GM23338 (cell line): ENCODE measurements around the gene WDR47. TPM values are rescaled to one million over a fixed set of nuclear protein-coding genes. Genes with fewer than 3 reads are reported as not detected.
A peak's percentile ranks its signal among the peaks of the same experiment; 100 is the strongest.

ENCODE experiments used
- ATAC-seq: fragments of 200-7000 bp; cut with Tn5 transposase; 3 replicates; pipeline ENCODE4 v1.9.1; 2020
- DNase-seq: peaks from one replicate; pipeline ENCODE4 v3.0.0-alpha.2; 2015; ENCODE audit warnings: low spot score
- H2AFZ ChIP-seq: fragments of 200-600 bp; sonication (generic); 2 replicates; pipeline ENCODE4 v1.8.0; 2016; ENCODE audit warnings: antibody characterized with exemption, mild to moderate bottlenecking, moderate library complexity
- H3F3A ChIP-seq: fragments of 200-600 bp; sonication (generic); replicated peaks from 2 replicates; pipeline ENCODE4 v1.8.0; 2017; ENCODE audit warnings: antibody characterized with exemption, mixed run types, low read depth
- H3K27ac ChIP-seq: fragments of 200-600 bp; sonication (generic); 2 replicates; pipeline ENCODE4 v1.6.1; 2016; ENCODE audit warnings: low read depth
- H3K27me3 ChIP-seq: fragments of 200-600 bp; sonication (generic); 2 replicates; pipeline ENCODE4 v1.8.0; 2016; ENCODE audit warnings: mild to moderate bottlenecking, mixed run types, moderate library complexity; ENCODE audit not compliant: insufficient read depth
- H3K36me3 ChIP-seq: fragments of 200-600 bp; sonication (generic); 2 replicates; pipeline ENCODE4 v1.8.0; 2016; ENCODE audit warnings: mild to moderate bottlenecking; ENCODE audit not compliant: insufficient read depth
- H3K4me1 ChIP-seq: fragments of 200-600 bp; sonication (generic); 2 replicates; pipeline ENCODE4 v1.8.0; 2016; ENCODE audit warnings: mild to moderate bottlenecking, moderate library complexity; ENCODE audit not compliant: insufficient read depth
- H3K4me2 ChIP-seq: fragments of 200-600 bp; sonication (generic); 2 replicates; pipeline ENCODE4 v1.7.1; 2017; ENCODE audit warnings: mixed run types
- H3K4me3 ChIP-seq: fragments of 200-600 bp; sonication (generic); 2 replicates; pipeline ENCODE4 v1.6.1; 2016; ENCODE audit warnings: mixed run types
- H3K79me2 ChIP-seq: fragments of 200-600 bp; sonication (generic); replicated peaks from 2 replicates; pipeline ENCODE4 v1.8.0; 2017; ENCODE audit warnings: mild to moderate bottlenecking; ENCODE audit not compliant: insufficient read depth
- H3K9me2 ChIP-seq: fragments of 200-600 bp; sonication (generic); 2 replicates; pipeline ENCODE4 v1.8.0; 2017; ENCODE audit not compliant: insufficient read depth
- H4K20me1 ChIP-seq: fragments of 200-600 bp; sonication (generic); replicated peaks from 2 replicates; pipeline ENCODE4 v1.8.0; 2017; ENCODE audit warnings: mild to moderate bottlenecking; ENCODE audit not compliant: insufficient read depth
- H3K27ac Mint-ChIP-seq: 2 replicates; pipeline ENCODE4 v1.8.0; 2020; ENCODE audit warnings: inconsistent platforms, mild to moderate bottlenecking, moderate library complexity, mixed read lengths
- H3K27me3 Mint-ChIP-seq: 3 replicates; pipeline ENCODE4 v1.8.0; 2022; ENCODE audit warnings: low read depth, mild to moderate bottlenecking, moderate library complexity, mixed read lengths, inconsistent platforms; ENCODE audit not compliant: insufficient read depth, poor library complexity
- H3K36me3 Mint-ChIP-seq: 3 replicates; pipeline ENCODE4 v1.8.0; 2021; ENCODE audit warnings: low read depth, mild to moderate bottlenecking, inconsistent platforms, moderate library complexity, mixed read lengths
- H3K4me1 Mint-ChIP-seq: 3 replicates; pipeline ENCODE4 v1.8.0; 2020; ENCODE audit warnings: mild to moderate bottlenecking, inconsistent platforms, mixed read lengths
- H3K4me3 Mint-ChIP-seq: 3 replicates; pipeline ENCODE4 v1.8.0; 2021; ENCODE audit warnings: moderate library complexity, mild to moderate bottlenecking, inconsistent platforms, mixed read lengths
- H3K9me3 Mint-ChIP-seq: 3 replicates; pipeline ENCODE4 v1.8.0; 2020; ENCODE audit warnings: moderate library complexity, mild to moderate bottlenecking, inconsistent platforms, mixed read lengths
- CREB1 ChIP-seq: fragments of 250-450 bp; sonication (Bioruptor Pico); IDR thresholded peaks from 2 replicates; pipeline ENCODE4 v1.5.0; 2020; ENCODE audit warnings: low read depth, mild to moderate bottlenecking, moderate library complexity
- ETS1 ChIP-seq: IDR thresholded peaks from 2 replicates; pipeline ENCODE4 v1.6.1; 2016; ENCODE audit warnings: antibody characterized with exemption
- EZH2 ChIP-seq: fragments of 200-600 bp; sonication (generic); IDR thresholded peaks from one replicate; pipeline ENCODE4 v1.8.0; 2017; ENCODE audit warnings: antibody characterized with exemption, mild to moderate bottlenecking, low read depth; ENCODE audit not compliant: unreplicated experiment
- JUNB ChIP-seq: IDR thresholded peaks from one replicate; pipeline ENCODE4 v1.6.1; 2016; ENCODE audit warnings: antibody characterized with exemption; ENCODE audit not compliant: unreplicated experiment
- NANOG ChIP-seq: IDR thresholded peaks from 2 replicates; pipeline ENCODE4 v1.6.1; 2016; ENCODE audit warnings: antibody characterized with exemption, borderline replicate concordance
- POLR2AphosphoS5 ChIP-seq: IDR thresholded peaks from 2 replicates; pipeline ENCODE4 v1.6.1; 2016; ENCODE audit warnings: antibody characterized with exemption, low read depth
- STAT1 ChIP-seq: IDR thresholded peaks from one replicate; pipeline ENCODE4 v1.6.1; 2016; ENCODE audit warnings: antibody characterized with exemption; ENCODE audit not compliant: unreplicated experiment
- ZNF114 ChIP-seq: fragments of 250-450 bp; sonication (Bioruptor Pico); IDR thresholded peaks from 2 replicates; pipeline ENCODE4 v1.5.0; 2020; ENCODE audit warnings: mild to moderate bottlenecking, moderate library complexity
- ZNF331 ChIP-seq: fragments of 250-450 bp; sonication (Bioruptor Pico); IDR thresholded peaks from 2 replicates; pipeline ENCODE4 v1.5.0; 2020; ENCODE audit warnings: low read depth, mild to moderate bottlenecking, moderate library complexity
- ZNF462 ChIP-seq: fragments of 250-450 bp; sonication (Bioruptor Pico); IDR thresholded peaks from 2 replicates; pipeline ENCODE4 v1.5.0; 2020; ENCODE audit warnings: mild to moderate bottlenecking, moderate library complexity
- polyA plus RNA-seq: library from polyadenylated mRNA; unstranded; fragments of >200 nt; fragmentation: Nextera tagmentation; extraction: Ambion mirVana; gene quantifications from 2 replicates; pipeline ENCODE4 v1.2.1, GENCODE V29; 2016
- total RNA-seq: library from RNA; depleted of rRNA; stranded (reverse); fragments of >200 nt; shearing (Covaris generic); gene quantifications from 2 replicates; pipeline ENCODE4 v1.2.3, GENCODE V29; 2014
- TF ChIP-seq, protein P1 (sequence below): IDR thresholded peaks from one replicate; pipeline ENCODE4 v1.6.1; 2018; ENCODE audit warnings: antibody characterized with exemption; ENCODE audit not compliant: unreplicated experiment

The WDR47 gene
- total and polyA plus RNA-seq, 2 experiments from 2014 or later: 3.9 to 5.2 TPM

DNA sequence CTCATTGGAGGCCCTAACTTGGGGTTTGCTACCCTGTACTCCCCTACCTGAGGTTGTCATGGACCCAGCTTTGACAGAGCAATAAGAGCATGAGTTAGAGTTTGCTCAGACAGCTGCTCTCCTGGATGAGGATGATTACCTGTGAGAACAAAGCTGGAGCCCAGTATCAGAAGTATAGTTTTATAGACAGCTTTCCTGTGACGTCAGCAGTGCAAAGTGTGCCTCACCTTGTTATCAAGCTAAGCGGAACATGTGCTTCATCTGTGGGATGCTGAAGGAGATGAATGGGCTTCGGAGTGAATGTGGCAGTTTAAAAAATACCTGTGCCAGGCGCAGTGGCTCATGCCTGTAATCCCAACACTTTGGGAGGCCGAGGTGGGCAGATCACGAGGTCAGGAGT, 5.4 kb upstream of the WDR47 start (continued):
- TF ChIP-seq EZH2 (no peak), CREB1 (no peak), POLR2AphosphoS5 (no peak), ETS1 (no peak)

DNA sequence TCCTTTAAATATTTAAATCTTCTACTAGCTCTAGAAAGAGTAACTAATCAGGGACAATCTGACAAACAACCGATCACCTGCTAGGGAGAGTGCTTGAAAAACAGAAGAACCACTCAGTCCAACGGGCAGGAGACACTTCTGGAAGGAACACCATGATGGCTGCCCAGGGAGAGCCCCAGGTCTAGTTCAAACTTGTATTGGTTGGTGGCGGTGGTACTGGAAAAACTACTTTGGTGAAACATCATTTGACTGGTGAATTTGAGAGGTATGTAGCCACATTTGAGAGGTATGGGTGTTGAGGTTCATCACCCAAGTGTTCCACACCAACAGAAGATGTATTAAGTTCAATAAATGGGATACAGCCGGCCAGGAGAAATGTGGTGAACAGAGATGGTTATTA, 4.8 kb upstream of the WDR47 start:
- Histone ChIP-seq H4K20me1 (no peaks in the 10 kb centered on the region), H3K79me2 (no peaks in the 10 kb centered on the region), H3K27ac (no peak overlapping the region), H3K36me3 (no peaks in the 10 kb centered on the region), H3K27me3 (no peaks in the 10 kb centered on the region), H2AFZ (0 out of 2 replicates have a peak overlapping the region, but pooled peaks have one; percentile 23), H3K4me2 (no peak overlapping the region), H3K4me1 (no peaks in the 10 kb centered on the region), H3K9me2 (no peaks in the 10 kb centered on the region), H3K4me3 (no peak overlapping the region), H3F3A (peaks cover 1% of the 10 kb centered on the region; the same call in 1 of the 2 replicates)
- Mint-ChIP-seq H3K9me3 (no peaks in the 10 kb centered on the region), H3K4me3 (no peak overlapping the region), H3K4me1 (peaks cover 4% of the 10 kb centered on the region; the same call in 2 of the 3 replicates), H3K27ac (no peak overlapping the region), H3K36me3 (no peaks in the 10 kb centered on the region; the same call in 2 of the 3 replicates), H3K27me3 (peaks cover 4% of the 10 kb centered on the region)
- ATAC-seq (no peak), DNase-seq (no peak)
- TF ChIP-seq, protein P1, sequence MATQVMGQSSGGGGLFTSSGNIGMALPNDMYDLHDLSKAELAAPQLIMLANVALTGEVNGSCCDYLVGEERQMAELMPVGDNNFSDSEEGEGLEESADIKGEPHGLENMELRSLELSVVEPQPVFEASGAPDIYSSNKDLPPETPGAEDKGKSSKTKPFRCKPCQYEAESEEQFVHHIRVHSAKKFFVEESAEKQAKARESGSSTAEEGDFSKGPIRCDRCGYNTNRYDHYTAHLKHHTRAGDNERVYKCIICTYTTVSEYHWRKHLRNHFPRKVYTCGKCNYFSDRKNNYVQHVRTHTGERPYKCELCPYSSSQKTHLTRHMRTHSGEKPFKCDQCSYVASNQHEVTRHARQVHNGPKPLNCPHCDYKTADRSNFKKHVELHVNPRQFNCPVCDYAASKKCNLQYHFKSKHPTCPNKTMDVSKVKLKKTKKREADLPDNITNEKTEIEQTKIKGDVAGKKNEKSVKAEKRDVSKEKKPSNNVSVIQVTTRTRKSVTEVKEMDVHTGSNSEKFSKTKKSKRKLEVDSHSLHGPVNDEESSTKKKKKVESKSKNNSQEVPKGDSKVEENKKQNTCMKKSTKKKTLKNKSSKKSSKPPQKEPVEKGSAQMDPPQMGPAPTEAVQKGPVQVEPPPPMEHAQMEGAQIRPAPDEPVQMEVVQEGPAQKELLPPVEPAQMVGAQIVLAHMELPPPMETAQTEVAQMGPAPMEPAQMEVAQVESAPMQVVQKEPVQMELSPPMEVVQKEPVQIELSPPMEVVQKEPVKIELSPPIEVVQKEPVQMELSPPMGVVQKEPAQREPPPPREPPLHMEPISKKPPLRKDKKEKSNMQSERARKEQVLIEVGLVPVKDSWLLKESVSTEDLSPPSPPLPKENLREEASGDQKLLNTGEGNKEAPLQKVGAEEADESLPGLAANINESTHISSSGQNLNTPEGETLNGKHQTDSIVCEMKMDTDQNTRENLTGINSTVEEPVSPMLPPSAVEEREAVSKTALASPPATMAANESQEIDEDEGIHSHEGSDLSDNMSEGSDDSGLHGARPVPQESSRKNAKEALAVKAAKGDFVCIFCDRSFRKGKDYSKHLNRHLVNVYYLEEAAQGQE: no peak
- TF ChIP-seq ETS1: no peak
- TF ChIP-seq EZH2: no peak
- TF ChIP-seq NANOG: no peak
- TF ChIP-seq CREB1: no peak
- no peak for TF ChIP-seq ZNF462 (CRISPR knock-in tag)
- no peak for TF ChIP-seq ZNF331 (CRISPR knock-in tag)
- no peak for TF ChIP-seq POLR2AphosphoS5
- TF ChIP-seq JUNB: no peak
- TF ChIP-seq STAT1: no peak
- no peak for TF ChIP-seq ZNF114
